Measurements from ENCODE around the gene APC.

Gene APC

GRCh38 chr5:112861638-112861985 lies 123.9 kb downstream of the APC start (continued):
- TF ChIP-seq REST (tag by site-specific recombination; IDR thresholded peaks at IDR 0.05) (0 out of 2 replicates have a peak, but pooled peaks have one; percentile 4), ZNF335 (tag by site-specific recombination; conservative IDR thresholded peaks at IDR 0.05) (peak; percentile 27; the same call in 1 of the 2 replicates)

- peaks cover 32 to 46% of the 10 kb centered on the region in 2 experiments for H3K36me3 ChIP-seq (ENCODE audit: control insufficient read depth in 2 of 2, insufficient read depth in 1 of 2, low read length in 2 of 2)
- POLR2A ChIA-PET, result no interaction called here
- no peak overlapping the region; the same call in 1 of the 2 replicates for H3K27ac ChIP-seq (ENCODE audit: extremely low read depth, low read depth, low read length)
- TF ChIP-seq ZNF169 (tag by site-specific recombination; IDR thresholded peaks at IDR 0.05), result no peak
- TF ChIP-seq GLI2 (tag by site-specific recombination; IDR thresholded peaks at IDR 0.05; ENCODE audit: borderline replicate concordance, low read depth), result no peak
- peak; percentile 39 for TF ChIP-seq SP2 (tag by site-specific recombination; IDR thresholded peaks at IDR 0.05)
- no peak for TF ChIP-seq PRDM4 (tag by site-specific recombination; IDR thresholded peaks at IDR 0.05)
- no peak for TF ChIP-seq ZNF175 (tag by site-specific recombination; IDR thresholded peaks at IDR 0.05)
- no peak for TF ChIP-seq PBX3 (CRISPR knock-in tag; IDR thresholded peaks at IDR 0.05)
- no peak for TF ChIP-seq ZNF266 (tag by site-specific recombination; IDR thresholded peaks at IDR 0.05; ENCODE audit: low read depth)
- CTCF ChIA-PET, result interaction anchor here (0.5 kb wide), 1 partner anchor 647 kb away, joined by 3 read pairs; no protein-coding TSS in a partner anchor
- H3K4me3 ChIP-seq (ENCODE audit: low read depth, low read length), result peak overlapping the region; percentile 63
- H3K4me1 ChIP-seq (ENCODE audit: control insufficient read depth, insufficient read depth, low read length), result peaks cover 14% of the 10 kb centered on the region
- no peaks in the 10 kb centered on the region for H3K9me3 ChIP-seq (ENCODE audit: control insufficient read depth, insufficient read depth, low read depth, low read length)
These were observed 124.4 kb downstream of the APC start for GRCh38 chr5:112862085-112862484.

GRCh38 chr5:112863549-112863948 lies 125.9 kb downstream of the APC start:
- ChIA-PET CTCF (interaction anchor here (1.4 kb wide), 1 partner anchor 15 kb away, joined by 6 read pairs; no protein-coding TSS in a partner anchor), POLR2A (no interaction called here)
- Histone ChIP-seq H3K4me3 (ENCODE audit: low read depth, low read length) (no peak overlapping the region), H3K27ac (ENCODE audit: extremely low read depth, low read depth, low read length) (no peak overlapping the region), H3K4me1 (ENCODE audit: control insufficient read depth, insufficient read depth, low read length) (peaks cover 14% of the 10 kb centered on the region), H3K9me3 (ENCODE audit: control insufficient read depth, insufficient read depth, low read depth, low read length) (no peaks in the 10 kb centered on the region), H3K36me3 (ENCODE audit: control insufficient read depth in 2 of 2, insufficient read depth in 1 of 2, low read length in 2 of 2) (peaks cover 46 to 61% of the 10 kb centered on the region in 2 experiments)
- TF ChIP-seq ZNF518A (tag by site-specific recombination; conservative IDR thresholded peaks at IDR 0.05; ENCODE audit: low read depth), result no peak
- TF ChIP-seq PATZ1 (tag by site-specific recombination; IDR thresholded peaks at IDR 0.05), result 0 out of 2 replicates have a peak, but pooled peaks have one; percentile 18
- TF ChIP-seq ZSCAN4 (tag by site-specific recombination; IDR thresholded peaks at IDR 0.05), result no peak
- no peak for TF ChIP-seq ZNF146 (tag by site-specific recombination; IDR thresholded peaks at IDR 0.05)
- TF ChIP-seq ZNF837 (tag by site-specific recombination; IDR thresholded peaks at IDR 0.05), result no peak
- no peak for TF ChIP-seq ZNF416 (tag by site-specific recombination; IDR thresholded peaks at IDR 0.05)
- TF ChIP-seq ZNF391 (tag by site-specific recombination; IDR thresholded peaks at IDR 0.05; ENCODE audit: borderline replicate concordance, low read depth), result no peak
- TF ChIP-seq ZNF16 (tag by site-specific recombination; IDR thresholded peaks at IDR 0.05; ENCODE audit: low read depth), result no peak
